PC-3 (cell line): Measurements from ENCODE around the gene LAMA5. TPM values are rescaled to one million over a fixed set of nuclear protein-coding genes. Genes with fewer than 3 reads are reported as not detected.

Source experiments
- ATAC-seq: fragments of 200-7000 bp; cut with Tn5 transposase; 2 replicates; pipeline ENCODE4 v1.9.1; 2020; ENCODE audit warnings: mild to moderate bottlenecking, moderate library complexity
- BruUV-seq: library from RNA; stranded (reverse); fragments of 400-500 nt; replicated peaks from 2 replicates; lab custom pipeline; 2021; lab: Mats Ljungman, UMichigan
- CTCF ChIA-PET: fragments of 300-600 bp; sonication (Branson Sonifier 250); formaldehyde crosslinking; loops from one replicate; lab custom pipeline; 2022; ENCODE audit warnings: antibody characterized with exemption; lab: Charles Lee
- POLR2A ChIA-PET: fragments of 300-600 bp; sonication (Branson Sonifier 250); formaldehyde crosslinking; loops from one replicate; lab custom pipeline; 2022; ENCODE audit warnings: antibody characterized with exemption; ENCODE audit not compliant: unreplicated experiment; lab: Charles Lee
- DNase-seq: peaks from one replicate; pipeline ENCODE4 v3.0.0-alpha.2; 2015
- H2AFZ ChIP-seq: fragments of 300-600 bp; sonication (generic); 2 replicates; pipeline ENCODE4 v1.6.0; 2016; ENCODE audit warnings: antibody characterized with exemption, low read length
- H3F3A ChIP-seq: fragments of 300-600 bp; sonication (generic); one replicate; pipeline ENCODE4 v1.6.0; 2017; ENCODE audit warnings: antibody characterized with exemption, low read length, control low read depth, mild to moderate bottlenecking; ENCODE audit not compliant: unreplicated experiment
- H3K27ac ChIP-seq: fragments of 300-600 bp; sonication (generic); 2 replicates; pipeline ENCODE4 v1.5.1; 2016; ENCODE audit warnings: mild to moderate bottlenecking, low read length
- H3K27me3 ChIP-seq: fragments of 300-600 bp; sonication (generic); 2 replicates; pipeline ENCODE4 v1.6.1; 2016; ENCODE audit warnings: low read length, mixed read lengths
- H3K36me3 ChIP-seq: fragments of 300-600 bp; sonication (generic); 2 replicates; pipeline ENCODE4 v1.6.1; 2016; ENCODE audit warnings: low read depth, mixed run types, low read length, mixed read lengths
- H3K4me1 ChIP-seq: fragments of 300-600 bp; sonication (generic); 2 replicates; pipeline ENCODE4 v1.5.1; 2016; ENCODE audit warnings: low read length; ENCODE audit not compliant: insufficient read depth
- H3K4me2 ChIP-seq: fragments of 300-600 bp; sonication (generic); 2 replicates; pipeline ENCODE4 v1.6.0; 2016; ENCODE audit warnings: low read length
- H3K4me3 ChIP-seq: fragments of 300-600 bp; sonication (generic); 2 replicates; pipeline ENCODE4 v1.5.1; 2016; ENCODE audit warnings: mild to moderate bottlenecking, low read length, mixed read lengths
- H3K79me2 ChIP-seq: fragments of 300-600 bp; sonication (generic); 2 replicates; pipeline ENCODE4 v1.6.1; 2017; ENCODE audit warnings: low read length, mixed read lengths
- H3K9ac ChIP-seq: fragments of 300-600 bp; sonication (generic); 2 replicates; pipeline ENCODE4 v1.6.0; 2016; ENCODE audit warnings: mild to moderate bottlenecking, low read length
- H3K9me2 ChIP-seq: fragments of 300-600 bp; sonication (generic); replicated peaks from 2 replicates; pipeline ENCODE4 v1.6.1; 2016; ENCODE audit warnings: mixed run types, low read length, mixed read lengths
- H3K9me3 ChIP-seq: fragments of 300-600 bp; sonication (generic); 2 replicates; pipeline ENCODE4 v1.6.1; 2016; ENCODE audit warnings: low read length, mixed read lengths
- H4K20me1 ChIP-seq: fragments of 300-600 bp; sonication (generic); 2 replicates; pipeline ENCODE4 v1.6.1; 2016; ENCODE audit warnings: low read length, mixed read lengths
- EZH2 ChIP-seq: fragments of 300-600 bp; sonication (generic); IDR thresholded peaks from one replicate; pipeline ENCODE4 v1.6.1; 2017; ENCODE audit warnings: antibody characterized with exemption, mild to moderate bottlenecking, low read length; ENCODE audit not compliant: unreplicated experiment
- EZH2phosphoT487 ChIP-seq: fragments of 300-600 bp; sonication (generic); IDR thresholded peaks from 2 replicates; pipeline ENCODE4 v1.6.1; 2018; ENCODE audit warnings: mild to moderate bottlenecking, antibody characterized with exemption, low read length, borderline replicate concordance
- intact Hi-C: fragments of 100-400 bp; cut with micrococcal nuclease; formaldehyde crosslinking; loops from 2 replicates; pipeline ENCODE4 v1.9.0; 2023
- total RNA-seq: library from RNA; depleted of rRNA; stranded (reverse); fragments of >200 nt; gene quantifications from 2 replicates; pipeline ENCODE4 v1.2.3, GENCODE V29; 2014
- TF ChIP-seq, protein P1 (sequence below): fragments of 300-600 bp; sonication (generic); conservative IDR thresholded peaks from 2 replicates; pipeline ENCODE4 v1.5.1; 2017; ENCODE audit warnings: antibody characterized with exemption, low read depth, mild to moderate bottlenecking, low read length

LAMA5 gene
- total RNA-seq, 1 experiment from 2014 or later = 196 TPM

DNA sequence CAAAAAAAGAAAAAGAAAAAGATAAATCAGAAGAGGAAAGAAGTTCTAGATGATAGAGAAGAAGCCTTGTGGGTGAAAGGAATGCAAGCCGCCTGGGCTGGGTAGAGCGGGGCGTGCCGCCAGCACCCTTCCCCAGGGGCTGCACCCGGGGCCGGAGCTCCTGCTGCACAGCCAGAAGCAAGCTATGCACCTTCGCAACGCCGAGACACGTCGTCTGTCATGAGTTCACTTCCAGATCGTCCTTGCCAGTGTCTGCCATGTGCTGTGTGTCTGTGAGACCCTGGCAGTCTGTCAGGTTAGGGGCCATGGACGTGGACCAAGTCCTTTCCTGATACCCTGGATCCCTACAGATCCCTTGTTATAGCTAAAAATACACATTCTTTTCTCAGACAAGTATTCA, 89.9 kb downstream of the LAMA5 start:
- no peak for DNase-seq
- Histone ChIP-seq H4K20me1 (no peaks in the 10 kb centered on the region), H3F3A (no peaks in the 10 kb centered on the region), H3K79me2 (no peaks in the 10 kb centered on the region), H3K9me3 (no peaks in the 10 kb centered on the region), H3K4me3 (no peak overlapping the region), H3K27me3 (no peaks in the 10 kb centered on the region), H3K36me3 (peaks cover 34% of the 10 kb centered on the region; the same call in 1 of the 2 replicates), H3K9me2 (no peaks in the 10 kb centered on the region), H3K4me2 (no peak overlapping the region), H2AFZ (no peak overlapping the region), H3K4me1 (no peaks in the 10 kb centered on the region), H3K9ac (no peak overlapping the region), H3K27ac (no peak overlapping the region)
- TF ChIP-seq EZH2 (no peak), EZH2phosphoT487 (no peak)
- TF ChIP-seq, protein P1, sequence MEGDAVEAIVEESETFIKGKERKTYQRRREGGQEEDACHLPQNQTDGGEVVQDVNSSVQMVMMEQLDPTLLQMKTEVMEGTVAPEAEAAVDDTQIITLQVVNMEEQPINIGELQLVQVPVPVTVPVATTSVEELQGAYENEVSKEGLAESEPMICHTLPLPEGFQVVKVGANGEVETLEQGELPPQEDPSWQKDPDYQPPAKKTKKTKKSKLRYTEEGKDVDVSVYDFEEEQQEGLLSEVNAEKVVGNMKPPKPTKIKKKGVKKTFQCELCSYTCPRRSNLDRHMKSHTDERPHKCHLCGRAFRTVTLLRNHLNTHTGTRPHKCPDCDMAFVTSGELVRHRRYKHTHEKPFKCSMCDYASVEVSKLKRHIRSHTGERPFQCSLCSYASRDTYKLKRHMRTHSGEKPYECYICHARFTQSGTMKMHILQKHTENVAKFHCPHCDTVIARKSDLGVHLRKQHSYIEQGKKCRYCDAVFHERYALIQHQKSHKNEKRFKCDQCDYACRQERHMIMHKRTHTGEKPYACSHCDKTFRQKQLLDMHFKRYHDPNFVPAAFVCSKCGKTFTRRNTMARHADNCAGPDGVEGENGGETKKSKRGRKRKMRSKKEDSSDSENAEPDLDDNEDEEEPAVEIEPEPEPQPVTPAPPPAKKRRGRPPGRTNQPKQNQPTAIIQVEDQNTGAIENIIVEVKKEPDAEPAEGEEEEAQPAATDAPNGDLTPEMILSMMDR = no peak
- intact Hi-C loops = no loop called here
- no TSS peak for BruUV-seq
- POLR2A ChIA-PET = no interaction called here
- ATAC-seq = no peak
- CTCF ChIA-PET = no interaction called here

DNA sequence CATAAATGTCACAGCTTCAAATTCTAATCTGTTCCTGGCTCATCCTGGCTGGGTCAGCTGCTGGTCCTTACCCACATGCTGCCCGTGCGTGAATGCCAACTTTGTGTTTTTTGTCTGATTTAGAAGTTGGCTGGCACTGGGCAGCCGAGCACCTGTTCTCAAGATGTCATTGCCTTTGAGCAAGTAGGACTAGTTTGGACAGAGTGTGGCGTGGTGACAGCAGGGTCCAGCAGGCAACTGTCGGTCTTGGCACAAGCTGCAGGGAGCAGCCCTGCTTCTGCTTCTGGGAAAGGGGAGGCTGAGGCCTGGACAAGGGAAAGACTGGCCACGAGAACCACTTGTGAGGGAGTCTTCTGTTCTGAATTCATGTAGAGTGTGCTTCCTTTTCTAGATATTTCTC, 90.7 kb downstream of the LAMA5 start:
- Histone ChIP-seq H3K9me3 (no peaks in the 10 kb centered on the region), H3K36me3 (peaks cover 30% of the 10 kb centered on the region; the same call in 1 of the 2 replicates), H2AFZ (no peak overlapping the region), H3K4me3 (no peak overlapping the region), H3K4me2 (no peak overlapping the region), H3K79me2 (no peaks in the 10 kb centered on the region), H3K27ac (no peak overlapping the region), H3K4me1 (no peaks in the 10 kb centered on the region), H3K9me2 (no peaks in the 10 kb centered on the region), H3F3A (no peaks in the 10 kb centered on the region), H3K27me3 (no peaks in the 10 kb centered on the region), H4K20me1 (no peaks in the 10 kb centered on the region), H3K9ac (no peak overlapping the region)
- POLR2A ChIA-PET = no interaction called here
- BruUV-seq = no TSS peak
- TF ChIP-seq EZH2phosphoT487 = no peak
- TF ChIP-seq, protein P1 = no peak
- no peak for TF ChIP-seq EZH2
- no peak for ATAC-seq
- intact Hi-C loops = no loop called here
- CTCF ChIA-PET = no interaction called here
- DNase-seq = no peak

DNA sequence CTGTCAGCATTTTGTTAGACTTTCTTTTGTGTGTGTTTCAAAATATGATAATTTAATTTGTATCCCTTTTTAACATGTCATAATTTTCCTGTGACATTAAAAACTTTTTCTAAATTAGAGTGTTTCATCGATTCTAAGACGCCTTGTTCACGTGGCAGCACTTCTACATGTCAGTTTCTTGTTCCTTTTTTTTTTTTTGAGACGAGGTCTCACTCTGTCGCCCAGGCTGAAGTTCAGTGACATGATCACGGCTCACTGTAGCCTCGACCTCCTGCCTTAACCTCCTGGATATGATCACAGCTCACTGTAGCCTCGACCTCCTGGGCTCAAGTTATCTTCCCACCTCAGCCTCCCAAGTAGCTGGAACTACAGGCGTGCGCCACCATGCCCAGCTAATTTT, 91.9 kb downstream of the LAMA5 start:
- no peaks in the 10 kb centered on the region for H4K20me1 ChIP-seq

More for the DNA sequence above, 91.9 kb downstream of the LAMA5 start:
- no peaks in the 10 kb centered on the region for H3K9me2 ChIP-seq
- H3K9ac ChIP-seq = no peak overlapping the region
- intact Hi-C loops = no loop called here
- H3K4me3 ChIP-seq = no peak overlapping the region
- CTCF ChIA-PET = no interaction called here
- H3K27ac ChIP-seq = no peak overlapping the region
- H3K27me3 ChIP-seq = no peaks in the 10 kb centered on the region
- H2AFZ ChIP-seq = no peak overlapping the region
- ATAC-seq (no peak), DNase-seq (no peak)
- H3K36me3 ChIP-seq = peaks cover 21% of the 10 kb centered on the region; the same call in 1 of the 2 replicates
- H3K9me3 ChIP-seq = no peaks in the 10 kb centered on the region
- no peak overlapping the region for H3K4me2 ChIP-seq
- no peaks in the 10 kb centered on the region for H3K79me2 ChIP-seq
- no TSS peak for BruUV-seq
- H3K4me1 ChIP-seq = no peaks in the 10 kb centered on the region
- no peaks in the 10 kb centered on the region for H3F3A ChIP-seq
- POLR2A ChIA-PET = no interaction called here
- TF ChIP-seq EZH2 (no peak), EZH2phosphoT487 (no peak)
- TF ChIP-seq, protein P1 = no peak
